Choroid plexus epithelial cell (primary cell): ENCODE data around the gene AOAH.

Experiments used
- DNase-seq: peaks from one replicate; pipeline ENCODE4 v3.0.0-alpha.2; 2010; ENCODE audit warnings: low read depth
- H3K4me3 ChIP-seq: 2 replicates; pipeline ENCODE4 v1.5.1; 2011; ENCODE audit warnings: low read depth, mild to moderate bottlenecking, control low read depth, low read length, moderate library complexity
- TF ChIP-seq, protein P1 (sequence below): conservative IDR thresholded peaks from 2 replicates; pipeline ENCODE4 v1.5.1; 2011; ENCODE audit warnings: low read depth, mild to moderate bottlenecking, control low read depth, inconsistent platforms, low read length, moderate library complexity

AOAH gene

GRCh38 chr7:36749282-36749960, 25.1 kb upstream of the AOAH start:
- DNase-seq, result peak; percentile 74
- no peak overlapping the region for H3K4me3 ChIP-seq
- TF ChIP-seq, protein P1, sequence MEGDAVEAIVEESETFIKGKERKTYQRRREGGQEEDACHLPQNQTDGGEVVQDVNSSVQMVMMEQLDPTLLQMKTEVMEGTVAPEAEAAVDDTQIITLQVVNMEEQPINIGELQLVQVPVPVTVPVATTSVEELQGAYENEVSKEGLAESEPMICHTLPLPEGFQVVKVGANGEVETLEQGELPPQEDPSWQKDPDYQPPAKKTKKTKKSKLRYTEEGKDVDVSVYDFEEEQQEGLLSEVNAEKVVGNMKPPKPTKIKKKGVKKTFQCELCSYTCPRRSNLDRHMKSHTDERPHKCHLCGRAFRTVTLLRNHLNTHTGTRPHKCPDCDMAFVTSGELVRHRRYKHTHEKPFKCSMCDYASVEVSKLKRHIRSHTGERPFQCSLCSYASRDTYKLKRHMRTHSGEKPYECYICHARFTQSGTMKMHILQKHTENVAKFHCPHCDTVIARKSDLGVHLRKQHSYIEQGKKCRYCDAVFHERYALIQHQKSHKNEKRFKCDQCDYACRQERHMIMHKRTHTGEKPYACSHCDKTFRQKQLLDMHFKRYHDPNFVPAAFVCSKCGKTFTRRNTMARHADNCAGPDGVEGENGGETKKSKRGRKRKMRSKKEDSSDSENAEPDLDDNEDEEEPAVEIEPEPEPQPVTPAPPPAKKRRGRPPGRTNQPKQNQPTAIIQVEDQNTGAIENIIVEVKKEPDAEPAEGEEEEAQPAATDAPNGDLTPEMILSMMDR, result no peak

DNA sequence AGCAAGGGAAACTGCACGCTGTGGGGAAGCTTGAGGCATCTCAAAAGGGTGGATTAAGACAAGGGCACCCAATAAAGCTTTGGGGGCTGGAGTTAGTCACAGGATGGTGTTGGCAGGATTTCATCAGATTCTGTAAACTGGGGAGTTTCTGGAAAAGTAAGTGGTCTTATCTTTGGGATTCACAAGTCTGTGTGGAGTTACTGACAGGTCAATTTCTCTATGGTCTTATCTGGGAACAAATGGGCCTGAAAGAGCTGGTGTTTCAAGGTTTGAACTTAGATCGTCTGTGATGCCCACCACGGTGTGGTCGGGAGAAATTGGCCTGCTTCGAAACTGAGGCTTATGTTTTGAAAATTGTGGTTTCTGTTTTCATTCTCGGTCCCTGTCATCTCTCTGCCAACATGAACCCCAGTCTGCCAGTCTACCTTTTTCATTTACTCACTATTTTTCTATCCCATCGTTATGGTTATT, 23.8 kb upstream of the AOAH start:
- peak; percentile 17 for DNase-seq
- TF ChIP-seq, protein P1, result no peak
- no peak overlapping the region for H3K4me3 ChIP-seq

GRCh38 chr7:36747280-36748016, 23.2 kb upstream of the AOAH start:
- DNase-seq, result peak; percentile 91
- TF ChIP-seq, protein P1, result no peak
- H3K4me3 ChIP-seq, result no peak overlapping the region

- peak; percentile 76 for DNase-seq
- no peak overlapping the region for H3K4me3 ChIP-seq
- TF ChIP-seq, protein P1, result no peak
Observed at GRCh38 chr7:36746347-36746746, 22.1 kb upstream of the AOAH start.

- DNase-seq, result no peak
- TF ChIP-seq, protein P1, result no peak
- no peak overlapping the region for H3K4me3 ChIP-seq
Observed at GRCh38 chr7:36742911-36743775, 18.8 kb upstream of the AOAH start.

- no peak for DNase-seq
- TF ChIP-seq, protein P1, result no peak
- H3K4me3 ChIP-seq, result no peak overlapping the region
Observed at GRCh38 chr7:36741866-36742265, 17.6 kb upstream of the AOAH start.
